Erythroblast (primary cell): ENCODE results near the gene C2orf76.

Experiments
- GATA1 ChIP-seq: IDR thresholded peaks from 2 replicates; pipeline ENCODE4 v1.6.1; 2011; ENCODE audit warnings: low read depth, mild to moderate bottlenecking, control low read depth, low read length, moderate library complexity
- POLR2A ChIP-seq: IDR thresholded peaks from 2 replicates; pipeline ENCODE4 v1.6.1; 2011; ENCODE audit warnings: mild to moderate bottlenecking, low read length

DNA sequence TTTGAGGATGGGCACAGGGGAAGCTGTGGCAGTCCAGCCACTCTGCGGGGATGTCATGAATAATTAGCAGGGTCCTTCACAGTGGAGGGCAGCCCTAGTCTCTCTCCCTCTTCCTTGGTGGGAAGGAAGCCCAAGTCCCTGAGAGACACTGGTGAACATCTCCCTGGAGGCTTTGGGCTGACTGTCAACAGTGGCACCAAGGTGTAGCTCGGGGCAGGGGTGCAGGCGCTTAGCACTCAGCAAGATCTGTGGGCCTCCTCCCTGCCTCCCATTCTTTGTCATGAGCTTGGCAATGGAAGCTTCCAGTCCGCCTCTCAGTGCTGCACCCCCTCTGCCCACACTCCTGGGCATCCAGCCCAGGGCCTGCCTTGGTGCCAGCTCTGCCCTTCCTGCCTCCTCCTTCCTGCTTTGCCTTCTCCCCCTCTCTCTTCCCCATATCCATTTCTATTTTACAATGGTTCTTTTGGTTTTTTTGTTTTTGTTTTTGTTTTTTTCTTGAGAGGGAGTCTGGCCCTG, 83.6 kb downstream of the C2orf76 start:
- TF ChIP-seq POLR2A (no peak), GATA1 (no peak)
